Measurements from ENCODE around the gene WDPCP.

GRCh38 chr2:63301481-63301880, 286.8 kb downstream of the WDPCP start:
- TF ChIP-seq CTCF (IDR thresholded peaks at IDR 0.05; ENCODE audit: low read depth, low read length, missing input control): no peak
- no peak for TF ChIP-seq GABPA (IDR thresholded peaks at IDR 0.05 in 1 of 2, conservative IDR thresholded peaks at IDR 0.05 in 1 of 2)
- no peak for TF ChIP-seq JUND (IDR thresholded peaks at IDR 0.05)
- TF ChIP-seq ZBTB33 (IDR thresholded peaks at IDR 0.05): no peak
- no peak for TF ChIP-seq NR2F2 (IDR thresholded peaks at IDR 0.05)
- no peak for TF ChIP-seq ATF3 (IDR thresholded peaks at IDR 0.05)
- no peak for TF ChIP-seq YY1 (IDR thresholded peaks at IDR 0.05)
